BLaER1 treated with 17β-estradiol and CSF1 and Interleukin-3, amounts not matched to agents 10 nM and 100 nM (cell line): ENCODE results near the gene TJP1.
"Not testable (repeated sequence)": the region's sequence is repeated elsewhere in the genome, so short reads cannot be mapped to it uniquely, and the experiment has no call there.

ENCODE experiments used
- H3K27ac ChIP-seq, 11 experiments: shearing (Covaris generic); formaldehyde crosslinking; 2 replicates each; pipeline ENCODE4 v1.8.1; 2022
- H3K27me3 ChIP-seq, 11 experiments: shearing (Covaris generic); formaldehyde crosslinking; 2 replicates each; pipeline ENCODE4 v1.8.1; 2022
- H3K36me3 ChIP-seq, 11 experiments: shearing (Covaris generic); formaldehyde crosslinking; 2 replicates each; pipeline ENCODE4 v1.8.1; 2022
- H3K4me1 ChIP-seq, 10 experiments: shearing (Covaris generic); formaldehyde crosslinking; 2 replicates each; pipeline ENCODE4 v1.8.1; 2022
- H3K4me2 ChIP-seq, 11 experiments: shearing (Covaris generic); formaldehyde crosslinking; 2 replicates each; pipeline ENCODE4 v1.8.1; 2022
- H3K4me3 ChIP-seq, 10 experiments: shearing (Covaris generic); formaldehyde crosslinking; 2 replicates each; pipeline ENCODE4 v1.8.1; 2022
- H3K9ac ChIP-seq, 11 experiments: shearing (Covaris generic); formaldehyde crosslinking; 2 replicates each; pipeline ENCODE4 v1.8.1; 2022
- H3K9me3 ChIP-seq, 11 experiments: shearing (Covaris generic); formaldehyde crosslinking; replicated peaks in 1 of 11; 2 replicates each; pipeline ENCODE4 v1.8.1; 2022
- H4K20me1 ChIP-seq, 11 experiments: shearing (Covaris generic); formaldehyde crosslinking; 2 replicates each; pipeline ENCODE4 v1.8.1; 2022
- Cebpa-rat ChIP-seq, 11 experiments: shearing (Covaris generic); IDR thresholded peaks; 2 replicates each; pipeline ENCODE4 v1.8.1; 2022

The TJP1 gene

DNA sequence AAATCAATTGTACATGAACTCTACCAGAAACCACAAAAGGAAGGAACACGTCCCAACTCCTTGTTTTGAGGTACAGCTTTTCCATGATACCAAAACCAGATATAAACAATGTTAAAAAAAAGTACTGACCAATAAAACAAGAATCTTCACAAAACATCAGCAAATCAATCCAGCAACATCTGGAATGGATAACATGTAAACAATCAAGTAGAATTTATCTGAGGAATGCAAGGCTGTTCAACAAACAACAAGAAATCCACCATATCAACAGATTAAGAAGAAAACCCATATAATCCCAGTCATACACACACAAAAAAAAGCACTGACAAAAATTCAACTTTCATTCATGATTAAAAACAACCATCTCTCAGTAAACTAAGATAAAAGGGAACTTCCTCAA is 26.7 kb downstream of the TJP1 start:
- Histone ChIP-seq H3K27me3 (peaks cover 0 to 54% (median 0%) of the 10 kb centered on the region in 11 experiments; a peak in 4 of 22 replicates), H3K9me3 (peaks cover 0 to 16% (median 0%) of the 10 kb centered on the region in 11 experiments; a peak in 3 of 22 replicates), H3K36me3 (no peaks in the 10 kb centered on the region), H3K27ac (no peak overlapping the region), H3K9ac (no peak overlapping the region), H4K20me1 (no peaks in the 10 kb centered on the region), H3K4me1 (peaks cover 0 to 10% (median 3%) of the 10 kb centered on the region in 10 experiments; a peak in 12 of 20 replicates), H3K4me3 (no peak overlapping the region), H3K4me2 (no peak overlapping the region)
- TF ChIP-seq Cebpa-rat (IDR thresholded peaks at IDR 0.05): no peak

DNA sequence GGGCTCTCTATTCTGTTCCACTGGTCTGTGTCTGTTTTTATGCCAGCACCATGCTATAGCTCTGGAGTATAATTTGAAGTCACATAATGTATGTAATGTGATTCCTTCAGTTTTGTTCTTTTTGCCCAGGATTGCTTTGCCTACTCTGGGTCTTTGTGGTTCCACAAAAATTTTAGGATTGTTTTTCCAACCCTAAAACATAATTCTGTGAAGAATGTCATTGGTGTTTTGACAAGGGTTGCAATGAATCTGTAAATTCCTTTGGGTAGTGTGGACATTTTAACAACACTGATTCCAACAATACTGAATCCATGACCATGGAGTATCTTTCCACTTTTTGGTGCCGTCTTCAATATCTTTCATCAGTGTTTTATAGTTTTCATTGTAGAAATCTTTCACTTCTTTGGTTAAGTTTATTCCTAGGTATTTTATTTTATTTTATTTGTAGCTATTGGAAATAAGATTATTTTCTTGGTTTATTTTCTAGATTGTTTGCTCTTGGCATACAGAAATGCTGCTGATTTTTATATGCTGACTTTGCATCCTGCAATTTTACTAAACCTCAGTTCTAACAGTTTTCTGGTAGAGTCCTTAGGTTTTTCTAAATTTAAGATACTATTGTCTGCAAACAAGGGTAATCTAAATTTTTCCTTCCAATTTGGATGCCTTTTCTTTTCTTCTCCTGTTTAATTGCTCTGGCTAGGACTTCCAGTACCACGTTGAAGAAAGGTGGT is 29.7 kb downstream of the TJP1 start:
- Histone ChIP-seq H4K20me1 (no peaks in the 10 kb centered on the region), H3K27ac (no peak overlapping the region), H3K4me3 (no peak overlapping the region), H3K4me2 (no peak overlapping the region), H3K36me3 (no peaks in the 10 kb centered on the region), H3K27me3 (peaks cover 0 to 40% (median 0%) of the 10 kb centered on the region in 11 experiments; a peak in 4 of 22 replicates), H3K9ac (no peak overlapping the region), H3K4me1 (0 out of 20 replicates have a peak, but pooled peaks cover 0 to 3% (median 0%) of the 10 kb centered on the region in 10 experiments), H3K9me3 (peaks cover 0 to 12% (median 0%) of the 10 kb centered on the region in 11 experiments; a peak in 2 of 22 replicates)
- TF ChIP-seq Cebpa-rat (IDR thresholded peaks at IDR 0.05): no peak

GRCh38 chr15:29790607-29791006 is 31.7 kb downstream of the TJP1 start:
- Histone ChIP-seq H3K4me1 (0 out of 20 replicates have a peak, but pooled peaks cover 0 to 1% (median 0%) of the 10 kb centered on the region in 10 experiments), H3K9ac (no peak overlapping the region), H3K27ac (no peak overlapping the region), H3K27me3 (peaks cover 0 to 41% (median 0%) of the 10 kb centered on the region in 11 experiments; a peak in 4 of 22 replicates), H3K4me2 (no peak overlapping the region), H4K20me1 (no peaks in the 10 kb centered on the region), H3K36me3 (no peaks in the 10 kb centered on the region), H3K4me3 (no peak overlapping the region), H3K9me3 (peaks cover 0 to 12% (median 0%) of the 10 kb centered on the region in 11 experiments; a peak in 2 of 22 replicates)
- TF ChIP-seq Cebpa-rat (IDR thresholded peaks at IDR 0.05): no peak

DNA sequence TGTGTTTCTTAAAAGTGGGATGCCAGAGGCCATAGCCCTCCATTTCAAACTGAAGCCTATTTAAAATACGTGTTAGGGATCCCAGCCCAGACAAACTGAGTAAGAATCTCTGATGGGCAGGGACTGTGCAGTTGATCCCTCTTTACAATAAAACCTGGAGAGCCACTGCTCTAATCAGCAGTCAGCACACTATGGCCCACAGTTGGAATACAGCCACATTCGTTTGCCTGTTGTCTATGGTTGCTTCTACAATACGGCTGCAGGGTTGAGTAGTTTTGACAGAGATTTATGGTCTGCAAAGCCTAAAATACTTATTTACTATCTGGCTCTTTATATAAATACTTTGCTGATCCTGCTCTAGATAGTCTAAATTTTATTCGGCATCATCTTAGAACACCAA is 32.4 kb downstream of the TJP1 start:
- no peak for TF ChIP-seq Cebpa-rat (IDR thresholded peaks at IDR 0.05)
- Histone ChIP-seq H3K9ac (no peak overlapping the region), H3K4me2 (no peak overlapping the region), H3K36me3 (no peaks in the 10 kb centered on the region), H3K27me3 (peaks cover 0 to 46% (median 0%) of the 10 kb centered on the region in 11 experiments; a peak in 4 of 22 replicates), H3K4me1 (no peaks in the 10 kb centered on the region), H3K27ac (no peak overlapping the region), H4K20me1 (no peaks in the 10 kb centered on the region), H3K4me3 (no peak overlapping the region), H3K9me3 (peaks cover 0 to 12% (median 0%) of the 10 kb centered on the region in 11 experiments; a peak in 2 of 22 replicates)

GRCh38 chr15:29788433-29789034 is 33.7 kb downstream of the TJP1 start:
- peaks cover 0 to 5% (median 0%) of the 10 kb centered on the region in 11 experiments; a peak in 2 of 22 replicates for H3K9me3 ChIP-seq
- TF ChIP-seq Cebpa-rat (IDR thresholded peaks at IDR 0.05): no peak
- no peaks in the 10 kb centered on the region for H4K20me1 ChIP-seq
- no peaks in the 10 kb centered on the region for H3K36me3 ChIP-seq
- H3K27ac ChIP-seq: no peak overlapping the region
- H3K27me3 ChIP-seq: peaks cover 0 to 36% (median 0%) of the 10 kb centered on the region in 11 experiments; a peak in 4 of 22 replicates
- no peak overlapping the region for H3K4me2 ChIP-seq
- H3K4me1 ChIP-seq: no peaks in the 10 kb centered on the region
- no peak overlapping the region for H3K9ac ChIP-seq
- no peak overlapping the region for H3K4me3 ChIP-seq

GRCh38 chr15:29787767-29788166 is 34.5 kb downstream of the TJP1 start:
- Histone ChIP-seq H3K27me3 (peaks cover 0 to 33% (median 0%) of the 10 kb centered on the region in 11 experiments; a peak in 4 of 22 replicates), H3K4me3 (no peak overlapping the region), H3K9ac (no peak overlapping the region), H3K36me3 (no peaks in the 10 kb centered on the region), H4K20me1 (no peaks in the 10 kb centered on the region), H3K4me2 (no peak overlapping the region), H3K4me1 (no peaks in the 10 kb centered on the region), H3K27ac (no peak overlapping the region), H3K9me3 (no peaks in the 10 kb centered on the region)
- no peak for TF ChIP-seq Cebpa-rat (IDR thresholded peaks at IDR 0.05)

- Histone ChIP-seq H3K36me3 (no peaks in the 10 kb centered on the region), H3K4me3 (no peak overlapping the region), H3K27ac (no peak overlapping the region), H3K4me1 (no peaks in the 10 kb centered on the region), H3K27me3 (peaks cover 0 to 33% (median 0%) of the 10 kb centered on the region in 11 experiments; a peak in 4 of 22 replicates), H3K9me3 (peaks cover 0 to 10% (median 0%) of the 10 kb centered on the region in 11 experiments; a peak in 2 of 22 replicates), H4K20me1 (no peaks in the 10 kb centered on the region), H3K4me2 (no peak overlapping the region), H3K9ac (no peak overlapping the region)
- TF ChIP-seq Cebpa-rat (IDR thresholded peaks at IDR 0.05): no peak
These were observed 36.6 kb downstream of the TJP1 start for GRCh38 chr15:29785642-29786041.

- Histone ChIP-seq H3K27ac (no peak overlapping the region), H3K9me3 (peaks cover 0 to 10% (median 0%) of the 10 kb centered on the region in 11 experiments; a peak in 3 of 22 replicates), H3K4me2 (no peak overlapping the region), H3K9ac (no peak overlapping the region), H3K4me1 (no peaks in the 10 kb centered on the region), H3K36me3 (no peaks in the 10 kb centered on the region), H4K20me1 (no peaks in the 10 kb centered on the region), H3K4me3 (no peak overlapping the region), H3K27me3 (peaks cover 0 to 36% (median 0%) of the 10 kb centered on the region in 11 experiments; a peak in 4 of 22 replicates)
- no peak for TF ChIP-seq Cebpa-rat (IDR thresholded peaks at IDR 0.05)
These were observed 37.1 kb downstream of the TJP1 start for GRCh38 chr15:29785136-29785535.

DNA sequence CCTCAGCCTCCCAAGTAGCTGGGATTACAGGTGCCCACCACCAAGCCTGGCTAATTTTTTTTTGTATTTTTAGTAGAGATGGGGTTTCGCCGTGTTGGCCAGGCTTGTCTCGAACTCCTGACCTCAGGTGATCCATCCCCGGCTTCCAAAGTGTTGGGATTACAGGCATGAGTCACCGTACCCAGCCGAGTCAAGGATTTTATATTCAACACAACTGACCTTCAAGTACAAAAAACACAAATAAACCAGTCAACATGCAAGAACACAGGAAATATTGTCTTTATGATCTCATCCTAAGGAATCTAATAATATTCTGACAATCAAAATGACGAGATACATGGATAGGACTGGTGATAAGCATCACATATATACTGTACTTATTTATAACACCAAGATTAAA is 37.9 kb downstream of the TJP1 start:
- peaks cover 0 to 14% (median 0%) of the 10 kb centered on the region in 11 experiments; a peak in 4 of 22 replicates for H3K9me3 ChIP-seq
- H3K27me3 ChIP-seq: peaks cover 0 to 41% (median 0%) of the 10 kb centered on the region in 11 experiments; a peak in 3 of 22 replicates
- TF ChIP-seq Cebpa-rat (IDR thresholded peaks at IDR 0.05): no peak
- H3K9ac ChIP-seq: no peak overlapping the region
- H3K4me1 ChIP-seq: no peaks in the 10 kb centered on the region
- no peak overlapping the region for H3K4me2 ChIP-seq
- H3K27ac ChIP-seq: no peak overlapping the region
- H4K20me1 ChIP-seq: no peaks in the 10 kb centered on the region
- H3K4me3 ChIP-seq: no peak overlapping the region
- H3K36me3 ChIP-seq: no peaks in the 10 kb centered on the region

DNA sequence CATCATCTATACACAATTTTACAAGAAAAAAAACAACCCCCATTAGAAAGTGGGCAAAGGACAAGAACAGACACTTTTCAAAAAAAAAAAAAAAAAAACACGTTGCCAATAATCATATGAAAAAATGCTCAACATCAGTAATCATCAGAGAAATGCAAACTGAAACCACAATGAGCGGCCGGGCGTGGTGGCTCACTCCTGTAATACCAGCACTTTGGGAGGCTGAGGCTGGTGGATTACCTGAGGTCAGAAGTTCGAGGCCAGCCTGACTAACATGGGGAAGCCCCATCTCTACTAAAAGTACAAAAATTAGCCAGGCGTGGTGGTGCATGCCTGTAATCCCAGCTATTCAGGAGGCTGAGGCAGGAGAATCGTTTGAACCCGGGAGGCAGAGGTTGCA is 39.5 kb downstream of the TJP1 start:
- not testable (repeated sequence) for H3K4me2 ChIP-seq, H3K9ac ChIP-seq, H4K20me1 ChIP-seq, H3K4me1 ChIP-seq, H3K36me3 ChIP-seq, H3K4me3 ChIP-seq, H3K27ac ChIP-seq
- Histone ChIP-seq H3K9me3 (peaks cover 0 to 14% (median 0%) of the 10 kb centered on the region in 11 experiments; a peak in 4 of 22 replicates), H3K27me3 (peaks cover 0 to 35% (median 0%) of the 10 kb centered on the region in 11 experiments; a peak in 3 of 22 replicates)
